ENCODE data around the gene GPC3.
"Not testable (repeated sequence)": the region's sequence is repeated elsewhere in the genome, so short reads cannot be mapped to it uniquely, and the experiment has no call there.

Gene GPC3

DNA sequence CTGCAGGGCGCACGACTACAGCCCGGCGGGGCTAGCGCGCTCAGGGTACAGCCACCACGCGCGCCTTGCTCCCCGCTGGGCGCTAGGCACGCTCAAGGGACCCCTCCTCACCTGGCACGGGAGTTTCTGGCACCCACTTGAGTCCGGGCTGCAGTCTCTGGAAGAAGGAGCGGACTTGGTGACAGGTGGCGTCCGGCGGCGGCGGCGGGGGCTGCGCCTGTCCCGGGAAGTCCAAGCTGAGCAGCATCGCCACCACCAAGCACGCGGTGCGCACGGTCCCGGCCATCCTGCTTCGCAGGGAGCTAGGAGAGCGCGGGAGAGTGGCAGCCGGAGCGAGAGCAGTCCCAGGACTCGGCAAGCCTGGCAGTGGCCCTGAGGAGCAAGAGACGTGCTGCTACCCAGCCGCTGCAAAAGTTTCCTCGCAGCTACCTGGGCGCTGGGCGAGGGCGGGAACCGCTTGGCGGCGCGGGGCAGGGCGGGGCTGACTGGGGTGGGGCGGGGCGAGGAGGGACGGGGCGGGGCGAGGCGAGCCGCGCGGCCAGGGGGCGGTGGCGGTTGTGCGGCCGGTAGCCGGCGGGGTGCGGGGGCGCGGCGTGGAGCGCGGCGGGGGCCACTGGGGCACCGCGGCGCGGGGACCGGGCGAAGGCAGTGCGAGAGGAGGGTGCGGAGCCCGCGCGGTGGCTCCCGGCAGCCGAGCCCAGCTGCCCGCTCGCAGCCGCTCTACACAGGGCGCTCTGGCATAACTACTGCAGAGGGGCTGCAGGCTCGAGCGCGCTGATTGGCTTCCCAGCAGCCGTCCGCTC is at the start of gene GPC3:
GPC3 (minus strand) TSS at position 431 of the 803 bp plus-strand sequence.
- no peak for DNase-seq (ENCODE audit: low read depth)

DNA sequence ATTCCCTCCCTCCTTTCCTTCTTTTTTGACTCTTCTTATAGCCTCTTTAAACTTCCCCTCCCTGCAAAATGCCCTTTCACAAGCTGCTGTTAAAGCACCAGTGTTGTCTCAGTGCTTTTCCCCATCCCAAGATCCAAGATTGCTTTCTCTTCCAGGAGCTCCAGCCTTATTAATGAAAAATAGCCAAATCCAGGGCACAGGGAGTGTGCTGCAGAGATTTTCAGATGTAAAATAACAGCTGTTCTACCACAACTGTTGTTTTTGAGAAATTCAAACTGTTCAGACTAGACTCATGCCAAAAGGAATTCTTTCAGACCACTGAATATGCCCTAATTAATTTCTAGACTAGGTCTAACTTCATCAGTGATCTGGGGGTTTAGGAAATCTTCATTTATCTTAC is 47.0 kb upstream of the GPC3 start:
- no peak for DNase-seq (ENCODE audit: low read depth)

DNA sequence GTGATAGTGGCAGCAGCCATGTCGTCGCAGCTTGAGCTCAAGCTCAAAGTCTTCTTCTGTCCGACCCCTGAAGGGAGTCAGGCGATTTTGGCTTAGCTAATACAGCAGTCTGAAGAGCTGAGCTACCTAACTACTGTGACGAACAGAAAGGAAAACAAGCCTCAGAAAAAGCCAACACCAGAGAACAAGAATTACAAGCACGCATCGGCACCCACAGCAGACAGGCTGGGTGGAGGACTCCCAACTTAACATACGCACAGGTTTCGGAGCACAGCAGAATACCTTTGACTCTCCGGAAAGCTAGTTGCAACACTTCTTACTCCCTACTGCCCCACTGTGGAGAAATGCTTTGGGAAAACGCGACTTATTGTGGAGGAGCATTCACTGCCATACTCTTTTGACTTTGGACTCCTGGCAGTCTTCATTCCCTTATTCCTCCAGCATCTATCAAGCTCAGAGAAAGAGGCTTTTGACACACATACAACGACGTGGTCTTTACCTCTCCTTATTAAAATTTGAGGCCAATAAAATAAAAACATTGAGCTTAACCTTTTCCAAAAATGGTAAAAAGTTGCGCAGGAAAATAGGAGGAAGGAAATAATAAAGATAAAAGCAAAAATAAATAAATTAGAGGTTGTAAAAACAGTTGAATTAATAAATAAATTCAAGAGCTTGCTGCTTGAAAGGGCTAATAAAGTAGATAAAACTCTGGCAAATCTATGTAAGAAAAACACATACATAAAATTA is 41.3 kb upstream of the GPC3 start:
- no peak for DNase-seq (ENCODE audit: low read depth)

DNA sequence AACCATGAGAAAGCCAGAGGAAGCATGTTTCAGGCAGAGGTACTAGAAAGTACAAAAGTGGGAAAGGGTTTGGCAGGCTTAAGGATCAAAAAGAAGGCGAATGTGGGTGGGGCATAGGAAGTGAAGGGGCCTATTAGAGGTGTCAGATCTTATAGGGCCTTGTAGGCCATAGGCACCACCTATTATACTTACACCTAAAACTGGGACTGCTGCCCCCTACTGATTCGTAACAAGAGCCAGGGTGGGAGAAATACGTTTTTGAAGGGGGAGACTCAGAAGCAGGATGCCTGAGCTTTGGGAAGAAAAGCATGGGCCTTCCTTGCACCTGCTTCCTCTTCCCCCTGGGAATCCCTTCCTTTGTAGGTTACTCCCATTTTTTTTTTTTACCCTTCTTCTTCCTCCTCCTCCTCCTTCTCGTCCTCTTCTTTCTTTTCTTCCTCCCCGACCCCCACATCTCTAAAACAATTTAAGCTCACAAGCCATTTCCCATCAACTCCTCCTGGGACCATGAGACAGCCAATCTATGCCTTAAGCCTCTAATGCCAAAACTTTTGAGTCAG is 40.7 kb upstream of the GPC3 start:
- no peak for DNase-seq (ENCODE audit: low read depth)

DNA sequence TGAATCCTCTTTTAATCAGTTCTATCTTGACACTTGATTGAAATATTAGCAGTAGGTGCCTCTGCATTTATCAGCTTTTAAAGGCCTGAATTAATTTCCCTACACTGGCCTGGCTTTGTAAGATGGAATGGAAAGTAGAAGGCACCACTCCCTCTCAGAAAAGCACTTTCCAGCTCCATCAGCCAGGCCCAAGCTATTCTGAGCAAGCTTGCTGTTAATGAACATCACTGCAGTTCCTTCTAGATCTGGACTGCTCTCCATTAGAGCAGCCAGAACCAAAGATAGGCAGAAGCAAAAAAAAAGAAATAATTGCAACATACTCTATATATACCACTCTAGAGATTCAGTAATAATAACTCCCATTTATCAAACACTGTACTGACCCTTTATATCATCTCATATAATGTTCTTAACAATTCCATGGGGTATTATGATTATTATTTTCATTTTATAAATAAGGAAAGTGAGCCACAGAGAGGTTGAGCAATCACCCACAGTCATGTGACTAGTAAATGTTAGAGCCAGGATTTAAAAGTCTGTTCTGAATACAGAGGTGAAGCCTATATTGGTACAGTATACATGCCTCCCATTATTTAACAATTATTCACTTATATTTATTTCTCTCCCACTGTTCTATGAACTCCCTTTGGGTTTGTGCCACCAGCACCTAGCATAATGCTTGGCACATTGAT is 39.4 kb upstream of the GPC3 start:
- DNase-seq (ENCODE audit: low read depth), result no peak

DNA sequence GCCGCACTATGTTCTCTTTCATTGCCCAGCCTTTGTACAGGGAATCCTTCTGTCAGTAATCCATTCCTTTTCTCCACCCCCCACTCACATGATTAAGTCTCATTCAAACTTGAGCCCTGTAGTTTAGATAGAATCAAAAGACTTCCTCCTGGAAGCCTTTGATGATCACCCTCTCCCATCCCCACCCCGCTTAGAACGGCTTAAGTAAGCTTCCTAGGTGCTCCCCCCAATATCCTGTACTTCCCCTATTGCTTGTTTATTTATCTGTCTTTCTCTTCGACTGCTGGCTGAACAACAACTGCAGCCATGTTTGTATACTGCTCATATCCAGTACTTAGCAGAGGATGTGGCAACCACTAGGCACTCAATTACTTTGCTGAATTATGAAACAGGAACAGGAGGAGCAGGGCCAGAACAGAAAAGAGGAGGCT is 38.5 kb upstream of the GPC3 start:
- DNase-seq (ENCODE audit: low read depth), result no peak

DNA sequence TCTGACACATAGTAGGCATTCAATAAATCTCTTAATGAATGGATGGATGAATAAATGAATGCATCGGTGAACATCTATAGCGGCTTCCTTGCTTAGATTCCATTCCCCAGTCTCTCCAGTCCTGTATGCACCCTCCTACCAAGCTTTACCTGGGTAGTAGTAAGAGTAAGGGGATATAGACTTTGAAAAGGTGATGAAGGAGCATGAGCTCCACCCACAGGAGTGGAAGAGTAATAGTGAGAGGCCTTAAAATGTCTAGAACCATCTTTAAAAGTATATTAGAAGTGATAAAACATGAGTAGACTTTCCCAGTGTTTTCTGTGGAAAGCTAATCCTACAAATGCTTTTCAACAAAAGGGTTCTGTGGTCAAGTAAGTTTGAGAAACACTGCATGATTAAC is 35.5 kb upstream of the GPC3 start:
- DNase-seq (ENCODE audit: low read depth), result no peak

DNA sequence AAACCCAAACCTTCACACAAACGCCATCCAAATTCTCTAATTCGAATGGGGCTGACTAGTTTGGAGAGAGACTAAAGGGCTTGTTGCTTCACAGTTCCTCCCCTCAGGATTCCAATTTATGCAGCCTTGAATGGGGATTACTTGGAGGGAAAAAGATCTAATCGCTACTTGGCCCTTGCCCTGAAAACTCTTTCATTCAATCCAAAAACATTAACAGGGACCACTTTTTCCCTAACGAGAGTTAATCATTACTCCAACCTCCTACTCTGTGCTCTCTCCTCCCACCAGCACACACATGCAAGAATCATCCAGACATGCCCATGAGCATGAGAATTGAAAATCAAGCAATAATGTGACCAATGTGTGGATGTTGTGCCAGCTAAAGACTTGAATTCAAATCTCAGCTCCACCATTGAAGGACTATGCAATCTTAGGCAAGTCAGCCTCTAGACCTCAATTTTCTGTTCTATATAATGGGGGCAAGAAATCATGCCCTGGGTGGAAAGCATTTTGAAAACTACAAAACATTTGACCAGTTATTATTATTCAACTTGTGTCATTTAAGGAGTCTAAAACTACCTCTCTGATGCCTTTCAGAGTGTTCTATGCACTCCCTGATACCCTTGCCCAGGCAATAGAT is 34.3 kb upstream of the GPC3 start:
- DNase-seq (ENCODE audit: low read depth), result no peak

DNA sequence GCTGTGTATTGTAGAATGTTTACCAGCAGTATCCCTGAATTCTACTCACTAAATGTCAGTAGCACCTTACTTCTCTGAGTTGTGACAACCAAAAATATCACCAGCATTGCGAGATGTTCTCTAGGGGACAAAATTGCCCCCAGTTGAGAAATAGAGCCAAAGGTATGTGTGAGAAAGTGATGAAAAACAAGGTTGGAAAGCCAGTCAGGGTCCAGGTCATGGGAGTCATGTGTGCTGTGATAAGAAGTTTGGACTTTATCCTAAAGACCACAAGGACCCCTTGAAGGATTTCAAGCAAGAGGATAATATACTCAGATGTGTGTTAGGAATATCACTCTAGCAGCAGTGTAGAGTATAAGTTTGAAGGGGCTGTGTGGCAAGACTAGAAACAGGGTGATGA is 30.9 kb upstream of the GPC3 start:
- DNase-seq (ENCODE audit: low read depth), result not testable (repeated sequence)

DNA sequence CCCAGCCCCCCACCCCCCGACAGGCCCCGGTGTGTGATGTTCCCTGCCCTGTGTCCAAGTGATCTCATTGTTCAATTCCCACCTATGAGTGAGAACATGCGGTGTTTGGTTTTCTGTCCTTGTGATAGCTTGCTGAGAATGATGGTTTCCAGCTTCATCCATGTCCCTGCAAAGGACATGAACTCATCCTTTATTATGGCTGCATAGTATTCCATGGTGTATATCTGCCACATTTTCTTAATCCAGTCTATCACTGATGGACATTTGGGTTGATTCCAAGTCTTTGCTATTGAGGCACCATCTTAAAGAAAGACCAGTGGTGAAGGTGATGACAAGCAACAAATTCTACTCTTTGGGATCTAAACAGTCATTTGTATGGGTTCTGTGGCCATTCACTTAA is 30.1 kb upstream of the GPC3 start:
- not testable (repeated sequence) for DNase-seq (ENCODE audit: low read depth)

DNA sequence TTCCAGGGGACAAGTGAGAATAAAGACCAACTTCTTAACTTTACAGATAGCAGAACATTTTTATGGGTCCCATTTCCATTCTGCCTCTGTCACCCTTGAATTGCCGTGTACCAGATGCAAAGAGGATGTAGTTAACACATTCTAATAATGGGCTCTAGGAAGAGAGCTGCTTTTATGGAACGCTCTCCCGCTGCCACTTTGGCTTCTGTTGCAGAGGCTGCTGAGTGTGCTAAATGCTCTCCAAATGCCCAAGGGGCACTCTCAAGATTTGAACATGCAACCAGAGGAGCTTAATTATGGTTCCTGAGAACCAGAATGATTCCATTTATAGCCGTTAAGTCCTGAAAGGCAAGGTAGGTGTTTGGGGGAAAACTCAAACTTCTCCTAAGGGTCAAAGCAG is 28.1 kb upstream of the GPC3 start:
- DNase-seq (ENCODE audit: low read depth), result no peak

DNA sequence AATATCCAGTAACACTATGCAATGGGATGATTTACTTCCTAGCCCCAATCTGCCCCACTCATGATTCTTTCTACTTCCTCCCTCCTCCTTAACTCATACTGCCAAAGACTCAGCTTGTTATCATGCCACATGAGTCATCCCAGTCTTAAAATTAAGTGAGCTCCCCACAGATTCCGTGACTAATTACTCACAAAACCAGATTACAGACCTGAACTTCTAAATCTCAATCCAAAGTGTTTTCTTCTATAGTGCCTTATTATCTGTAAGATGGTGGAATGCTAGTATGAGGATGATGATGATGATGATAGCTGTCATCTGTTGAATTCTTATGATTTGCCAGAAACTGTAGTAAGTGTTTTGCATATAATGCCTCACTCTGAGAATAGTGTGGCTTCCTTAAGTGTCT is 27.7 kb upstream of the GPC3 start:
- no peak for DNase-seq (ENCODE audit: low read depth)

DNA sequence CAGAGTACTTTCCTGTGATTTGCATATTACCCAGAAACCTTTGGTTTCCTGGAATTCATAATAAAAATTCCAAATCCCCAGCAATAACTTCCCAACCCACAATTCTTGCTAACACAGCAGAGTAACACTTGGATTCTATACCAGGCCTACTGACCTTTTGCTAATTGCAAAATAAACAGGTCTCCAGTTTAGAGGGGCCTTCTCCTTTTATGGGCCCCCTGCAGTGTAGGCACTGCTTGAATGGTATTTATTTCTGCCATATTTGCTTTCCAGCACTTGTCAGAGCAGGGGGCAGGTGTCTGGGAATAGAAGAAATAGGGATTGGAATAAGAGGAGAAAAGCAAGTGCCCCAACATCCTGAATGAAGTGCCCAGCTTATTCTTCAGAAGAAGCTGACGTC is 25.3 kb upstream of the GPC3 start:
- no peak for DNase-seq (ENCODE audit: low read depth)

DNA sequence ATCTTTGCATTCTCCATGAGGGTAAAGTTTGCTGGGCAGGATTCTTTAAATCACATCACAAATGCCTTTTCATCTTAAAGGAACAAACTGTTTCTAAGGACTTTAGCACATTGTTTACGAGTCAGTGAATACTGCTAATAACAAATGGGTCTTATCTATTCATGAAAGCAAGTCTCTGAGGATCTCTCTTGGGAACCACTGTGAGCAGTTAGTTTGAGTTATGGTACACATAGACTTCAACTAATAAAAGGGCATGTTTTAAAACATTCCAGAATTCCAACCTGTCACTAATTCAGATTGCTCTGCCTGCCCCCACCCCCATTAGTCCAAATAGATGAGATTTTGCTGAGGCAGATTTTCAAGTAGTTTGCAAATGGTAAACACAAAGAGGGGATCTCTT is 22.3 kb upstream of the GPC3 start:
- DNase-seq (ENCODE audit: low read depth), result no peak

DNA sequence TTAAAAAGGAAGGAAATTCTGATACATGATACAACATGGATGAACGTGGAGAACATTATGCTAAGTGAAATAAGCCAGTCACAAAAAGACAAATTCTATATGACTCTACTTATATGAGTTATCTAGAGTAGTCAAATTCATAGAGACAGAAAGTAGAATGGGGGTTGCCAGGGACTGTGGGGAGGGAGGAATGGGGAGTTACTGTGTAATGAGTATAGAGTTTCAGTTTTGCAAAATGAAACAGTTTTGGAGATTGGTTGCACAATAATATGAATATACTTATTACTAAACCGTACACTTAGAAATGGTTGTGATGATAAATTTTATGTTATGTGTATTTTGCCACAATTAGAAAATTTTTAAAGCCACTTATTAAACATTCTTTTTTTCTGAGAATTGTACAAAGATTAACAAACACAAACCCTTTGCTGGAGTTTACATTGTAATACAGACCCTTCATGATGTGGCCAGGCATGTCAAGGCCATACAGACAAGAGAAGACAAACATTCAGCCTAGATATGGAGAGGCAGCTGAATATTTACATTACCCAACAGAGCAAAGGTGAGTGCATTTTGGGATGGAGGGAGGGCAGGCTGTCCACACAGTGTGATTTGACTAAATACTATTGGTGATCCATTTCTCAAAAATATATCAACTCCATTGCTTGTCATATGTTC is 21.2 kb upstream of the GPC3 start:
- DNase-seq (ENCODE audit: low read depth), result no peak

DNA sequence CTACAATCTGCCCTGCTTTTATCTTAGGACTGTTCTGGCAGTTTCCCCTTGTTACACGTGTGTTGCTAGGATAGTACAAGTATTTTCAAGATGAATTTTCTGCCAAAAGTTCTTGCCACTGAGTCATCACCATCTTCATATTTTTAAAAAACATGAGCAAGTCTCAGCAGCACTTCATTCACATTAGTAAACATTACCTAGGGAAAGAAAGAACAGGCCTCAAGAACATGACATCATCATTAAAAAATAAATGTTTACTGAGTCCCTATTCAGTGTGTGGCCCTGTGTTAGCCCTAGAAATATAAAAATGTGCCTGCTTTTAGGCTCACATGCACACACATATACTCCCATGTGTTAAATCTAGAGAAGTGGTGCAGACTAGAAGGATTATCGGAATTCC is 18.7 kb upstream of the GPC3 start:
- DNase-seq (ENCODE audit: low read depth), result no peak

DNA sequence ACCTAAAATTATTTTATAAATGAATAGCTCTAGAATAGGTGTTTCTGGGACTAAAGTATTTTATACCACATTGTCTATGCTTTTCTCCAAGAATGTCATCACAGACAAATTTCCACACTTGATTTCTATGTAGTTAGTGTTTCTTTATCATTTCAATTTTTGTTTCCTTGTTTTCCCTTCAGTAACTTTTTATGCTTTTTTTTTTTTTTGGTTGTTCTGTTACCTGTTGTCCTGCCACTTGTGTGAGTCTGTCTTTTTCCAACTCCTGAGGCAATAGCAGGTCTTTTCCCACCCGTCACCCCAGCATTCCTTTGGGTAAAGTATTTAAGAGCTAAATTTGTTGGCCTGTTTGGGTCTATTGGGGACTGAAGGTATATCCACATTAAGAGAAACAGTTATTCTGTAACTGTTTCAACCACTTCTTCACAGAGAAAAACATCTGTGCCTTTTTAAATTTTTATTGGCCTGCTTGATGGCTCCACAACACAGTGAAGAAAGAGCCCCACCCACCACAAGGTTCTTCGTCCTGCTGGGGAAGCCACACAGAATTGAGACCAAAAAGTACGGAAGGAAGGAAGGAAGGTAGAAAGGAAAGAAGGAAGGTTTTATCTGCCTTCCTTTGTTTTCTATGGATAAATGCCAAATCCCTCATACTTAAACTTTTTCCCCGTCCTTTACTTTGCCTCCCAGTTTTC is 17.7 kb upstream of the GPC3 start:
- no peak for DNase-seq (ENCODE audit: low read depth)

DNA sequence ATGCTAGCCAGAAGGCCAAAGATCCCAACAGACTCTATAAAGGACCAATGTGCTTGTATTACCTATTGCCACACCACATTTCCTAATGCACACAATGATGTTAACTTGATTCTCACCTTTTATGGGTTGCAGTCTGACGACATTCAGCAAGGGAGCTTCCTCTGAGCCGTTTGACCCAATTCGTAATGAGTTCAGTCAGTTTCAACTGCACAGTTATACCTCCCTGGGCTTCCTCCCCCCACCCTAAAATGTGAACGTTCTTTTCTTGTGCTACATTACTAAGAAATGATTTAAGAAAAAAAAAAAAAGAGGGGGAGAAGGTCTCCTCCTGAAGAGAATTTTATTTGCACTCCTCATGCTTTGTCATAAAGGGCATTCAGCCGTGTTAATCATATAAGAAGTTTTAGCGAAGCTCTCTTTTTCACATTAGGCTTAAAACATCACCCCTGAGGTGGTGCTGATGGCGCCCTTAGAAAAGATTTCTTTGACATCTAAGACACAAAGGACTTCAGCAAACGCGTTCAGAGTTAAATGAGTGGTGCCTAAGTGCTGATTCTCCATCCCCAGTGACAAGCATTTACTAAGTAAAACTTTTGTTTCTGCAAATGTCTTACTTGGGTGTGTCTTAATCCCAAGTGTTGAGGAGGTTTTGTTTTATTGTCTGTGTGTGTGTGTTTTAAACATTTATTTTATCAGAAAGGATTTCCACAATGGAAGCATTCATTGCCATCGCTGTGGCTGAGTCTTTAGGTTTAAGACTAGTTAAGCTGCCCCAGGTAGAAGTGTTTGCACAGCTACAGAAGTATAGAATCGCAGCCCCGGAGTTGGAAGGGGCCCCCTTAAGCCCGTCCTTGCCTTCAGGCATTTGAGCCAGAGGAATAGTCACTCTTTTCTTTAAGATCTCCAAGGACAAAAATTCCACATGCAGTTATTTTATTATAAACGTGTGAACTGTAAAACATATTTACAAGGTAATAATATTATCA is 15.2 kb upstream of the GPC3 start:
- DNase-seq (ENCODE audit: low read depth), result no peak

DNA sequence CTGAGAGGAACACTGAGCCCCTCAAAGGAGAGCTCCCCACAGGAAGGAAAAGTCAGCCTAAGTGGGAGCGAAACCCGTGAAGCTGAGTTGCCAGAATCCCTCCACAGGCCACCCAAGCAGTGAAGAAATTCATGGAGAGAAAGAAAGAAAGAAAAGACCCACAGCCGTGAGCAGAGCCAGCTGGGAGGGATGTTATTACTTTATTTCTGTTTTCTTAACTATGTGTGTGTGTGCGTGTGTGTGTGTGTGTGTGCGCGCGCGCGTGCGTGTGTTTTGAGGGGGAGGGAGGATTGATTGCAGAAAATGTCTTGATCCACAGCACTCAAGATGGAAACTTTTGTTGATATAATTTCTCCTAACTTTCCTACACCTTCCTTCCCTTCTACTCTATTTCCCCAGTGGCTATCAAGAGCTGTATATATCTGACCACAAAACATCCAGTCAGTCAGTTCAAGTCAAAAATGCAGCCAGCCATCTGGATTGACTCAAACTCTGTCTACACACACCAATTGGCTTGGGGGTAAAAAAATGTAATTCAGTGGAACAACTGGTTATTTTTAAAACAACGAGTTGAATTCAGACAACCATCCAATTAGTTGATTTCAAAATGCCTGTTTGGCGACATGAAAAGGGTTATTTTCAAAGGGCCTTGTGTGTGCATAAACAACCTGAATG is 13.8 kb upstream of the GPC3 start:
- DNase-seq (ENCODE audit: low read depth), result no peak
